Measurements from ENCODE around the gene MACROH2A1.
"Not testable (repeated sequence)": the region's sequence is repeated elsewhere in the genome, so short reads cannot be mapped to it uniquely, and the experiment has no call there.

Gene MACROH2A1

DNA sequence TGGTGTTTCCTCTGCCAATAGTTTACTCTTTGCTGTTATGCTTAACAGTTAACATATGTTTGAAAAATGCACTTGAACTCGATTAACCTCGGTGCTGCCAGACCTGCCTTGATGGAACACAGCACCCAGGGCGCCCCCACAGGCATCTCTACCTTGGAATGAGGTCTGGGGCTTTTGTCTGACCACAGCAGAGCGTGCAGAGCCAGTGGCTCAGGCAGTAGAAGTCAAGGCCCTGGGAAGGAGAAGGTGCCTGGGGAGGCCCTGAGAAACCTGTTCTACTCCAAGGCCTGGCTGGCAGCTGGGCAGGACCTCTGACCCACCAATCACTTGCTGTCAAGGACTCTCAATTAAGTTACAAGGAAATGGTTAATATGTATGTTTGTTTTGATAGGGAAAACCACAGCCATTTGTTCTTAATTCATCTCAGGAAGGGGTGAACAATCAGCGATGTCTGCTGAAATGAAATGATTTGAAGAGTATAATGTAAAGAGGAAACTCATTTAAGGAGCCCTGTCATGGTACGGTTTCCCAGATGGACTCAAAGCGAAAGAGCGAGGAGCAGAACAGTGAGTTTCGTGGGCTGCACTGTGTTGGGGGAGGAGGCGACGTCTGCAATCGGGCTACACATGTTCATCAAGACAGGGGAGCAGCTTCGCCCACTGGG, 21.9 kb downstream of the MACROH2A1 start:
- no peak for DNase-seq

- DNase-seq = no peak
Measured at GRCh38 chr5:135375040-135375793, 23.8 kb downstream of the MACROH2A1 start.

DNA sequence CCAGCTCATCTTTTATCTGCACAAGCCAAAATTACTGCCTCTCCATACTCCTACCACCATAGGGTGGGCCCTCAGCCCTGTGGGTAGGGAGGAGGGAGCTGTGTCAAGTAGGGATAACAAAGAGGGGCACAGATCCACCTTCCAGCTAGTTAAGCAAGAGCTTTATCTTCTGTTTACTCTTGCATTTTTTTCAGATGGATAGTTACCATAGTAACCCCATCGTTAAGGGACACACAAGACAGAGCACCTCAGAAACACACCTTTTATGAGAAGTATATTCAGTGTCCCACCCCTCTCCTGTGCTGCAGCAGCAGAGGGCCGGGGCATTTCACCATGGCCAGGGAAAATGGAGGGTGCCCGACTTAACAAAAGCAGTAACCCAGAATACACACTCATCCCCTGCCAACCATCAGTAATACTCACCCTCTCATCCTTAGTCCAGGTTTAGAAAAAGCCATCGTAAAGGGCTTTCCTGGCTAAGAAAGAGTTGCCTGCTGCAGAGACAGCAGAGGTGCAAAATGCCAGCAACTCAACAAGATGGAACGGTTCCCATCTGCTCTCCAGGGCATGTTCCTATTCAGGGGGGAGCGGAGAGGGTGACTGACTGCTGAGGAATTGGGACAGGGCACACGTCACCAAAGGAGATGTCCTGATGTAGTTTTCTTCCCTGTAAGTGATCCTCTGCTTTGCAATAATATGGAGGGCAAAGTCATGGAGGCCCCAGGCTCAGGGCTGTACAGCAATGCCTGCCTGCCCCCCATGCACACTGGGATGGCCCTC, 25.1 kb downstream of the MACROH2A1 start:
- no peak for DNase-seq

DNA sequence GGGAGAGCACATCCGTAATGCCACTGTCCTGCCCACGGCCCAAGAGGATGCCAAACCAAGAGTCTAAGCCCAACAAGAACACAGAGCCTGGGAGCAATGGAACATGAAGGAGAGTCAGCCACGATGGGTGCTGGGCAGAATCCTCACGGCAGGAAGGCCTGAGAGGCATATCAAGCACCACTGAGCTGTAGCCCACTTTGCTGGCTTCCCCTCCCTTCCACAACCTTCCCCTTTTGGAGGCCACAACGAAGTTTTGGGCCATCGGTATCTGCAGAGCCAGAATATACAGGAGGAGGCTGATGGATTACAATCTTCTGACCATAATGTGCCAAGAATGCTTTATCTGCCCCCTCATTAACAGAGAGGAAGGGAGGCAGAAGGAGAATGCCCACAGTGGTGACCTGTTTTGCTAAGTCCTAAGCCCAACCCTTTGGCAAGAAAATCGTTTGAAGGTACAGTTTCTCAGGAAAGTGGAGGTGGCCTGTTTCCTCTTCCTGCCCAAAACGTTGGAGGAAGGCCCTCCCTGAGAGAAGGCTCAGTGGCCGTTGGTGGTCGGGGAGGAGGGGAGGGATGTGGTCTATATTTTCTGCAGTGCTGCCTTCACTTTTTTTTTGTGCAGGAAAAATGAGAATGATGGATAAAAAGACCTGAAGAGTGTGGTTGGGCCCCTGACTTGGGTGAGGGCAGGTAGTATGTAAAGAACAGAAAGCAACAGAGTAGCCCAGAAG, 26.2 kb downstream of the MACROH2A1 start:
- DNase-seq = no peak

DNA sequence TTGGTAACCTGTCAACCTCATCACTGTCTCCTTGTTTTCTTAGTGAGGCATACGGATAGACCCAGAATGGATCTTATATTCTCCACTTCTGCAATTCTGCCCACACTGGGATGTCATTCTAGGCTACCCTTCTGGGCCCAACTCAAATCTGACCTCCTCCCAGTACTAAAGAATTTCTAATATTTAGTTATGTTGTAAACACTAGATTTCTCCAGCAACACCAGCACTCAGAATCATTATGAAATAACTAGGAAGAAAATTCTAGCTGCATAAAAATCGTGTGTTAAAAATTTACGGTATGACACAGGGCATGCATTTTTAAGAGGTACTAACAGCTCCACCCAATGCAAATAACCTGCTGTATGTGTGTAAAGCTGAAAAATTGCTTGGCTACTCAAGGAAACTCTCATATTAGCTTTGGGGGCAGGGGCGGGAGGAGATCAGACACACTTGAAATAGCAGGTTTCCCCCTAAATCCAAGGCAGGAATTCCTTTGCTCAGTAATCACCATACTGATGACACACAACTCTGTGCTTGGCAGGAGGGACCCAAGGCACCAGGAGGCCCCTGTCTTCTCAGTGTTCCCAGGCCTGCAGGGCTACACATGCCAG, 27.3 kb downstream of the MACROH2A1 start:
- DNase-seq = no peak

- DNase-seq = no peak
Measured at GRCh38 chr5:135369952-135370351, 29.1 kb downstream of the MACROH2A1 start.

DNA sequence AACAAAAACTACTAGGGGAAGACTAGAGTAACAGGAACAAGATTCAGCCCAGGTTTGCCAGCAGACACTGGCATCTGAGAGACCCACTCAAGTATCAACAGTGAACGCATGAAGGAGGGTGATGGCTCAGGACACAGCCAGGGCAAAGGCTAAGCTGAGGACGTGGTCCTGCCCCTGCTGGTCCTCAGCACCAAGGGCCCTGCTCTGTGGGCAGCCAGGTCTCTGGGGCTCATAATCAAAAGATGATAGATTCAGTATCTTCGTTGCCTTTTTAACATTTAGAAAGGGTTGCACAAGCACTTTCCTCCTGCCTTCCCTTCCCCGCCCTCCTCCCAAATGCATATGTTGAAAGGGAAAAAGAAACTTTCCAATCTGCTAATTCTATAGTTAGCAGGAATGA, 31.5 kb downstream of the MACROH2A1 start:
- DNase-seq = no peak

- no peak for DNase-seq
Measured at GRCh38 chr5:135367076-135367475, 32.0 kb downstream of the MACROH2A1 start.

DNA sequence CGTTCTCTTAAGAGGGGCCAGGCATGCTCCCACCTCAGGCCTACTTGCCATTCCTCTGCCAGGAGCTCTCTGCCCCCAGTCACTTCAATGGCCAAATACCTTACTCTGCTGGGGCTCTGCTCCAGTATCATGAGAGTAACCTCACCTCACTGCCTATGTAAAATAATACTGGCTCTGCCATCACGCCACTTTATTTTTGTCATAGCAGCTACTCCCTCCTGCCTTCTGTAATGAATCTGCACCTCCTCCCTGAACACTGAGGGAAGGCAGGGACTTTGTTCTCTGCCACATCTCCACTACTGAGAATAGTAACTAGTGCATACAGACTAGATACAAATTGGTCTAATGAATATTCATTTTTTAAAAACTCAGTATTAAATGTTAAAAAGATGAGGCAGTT, 33.8 kb downstream of the MACROH2A1 start:
- no peak for DNase-seq

GRCh38 chr5:135364421-135365262, 34.4 kb downstream of the MACROH2A1 start:
- DNase-seq = no peak

DNA sequence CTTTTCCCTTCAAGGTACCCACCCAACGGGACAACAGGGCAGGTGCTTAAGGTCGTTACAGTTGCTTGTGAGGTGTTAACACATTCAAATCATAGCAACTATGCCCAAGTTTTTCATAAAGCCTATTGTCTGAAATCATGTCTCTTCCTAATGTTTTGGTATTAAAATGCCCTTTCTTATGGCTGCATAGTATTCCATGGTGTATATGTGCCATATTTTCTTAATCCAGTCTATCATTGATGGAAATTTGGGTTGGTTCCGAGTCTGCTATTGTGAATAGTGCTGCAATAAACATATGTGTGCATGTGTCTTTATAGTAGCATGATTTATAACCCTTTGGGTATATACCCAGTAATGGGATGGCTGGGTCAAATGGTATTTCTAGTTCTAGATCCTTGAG, 35.7 kb downstream of the MACROH2A1 start:
- DNase-seq = not testable (repeated sequence)

- no peak for DNase-seq
Measured at GRCh38 chr5:135362102-135362501, 36.9 kb downstream of the MACROH2A1 start.

GRCh38 chr5:135360278-135361274, 38.5 kb downstream of the MACROH2A1 start:
- DNase-seq = no peak

GRCh38 chr5:135359374-135360165, 39.5 kb downstream of the MACROH2A1 start:
- DNase-seq = no peak

GRCh38 chr5:135357685-135358084, 41.3 kb downstream of the MACROH2A1 start:
- DNase-seq = no peak

GRCh38 chr5:135356522-135357318, 42.3 kb downstream of the MACROH2A1 start:
- DNase-seq = no peak

DNA sequence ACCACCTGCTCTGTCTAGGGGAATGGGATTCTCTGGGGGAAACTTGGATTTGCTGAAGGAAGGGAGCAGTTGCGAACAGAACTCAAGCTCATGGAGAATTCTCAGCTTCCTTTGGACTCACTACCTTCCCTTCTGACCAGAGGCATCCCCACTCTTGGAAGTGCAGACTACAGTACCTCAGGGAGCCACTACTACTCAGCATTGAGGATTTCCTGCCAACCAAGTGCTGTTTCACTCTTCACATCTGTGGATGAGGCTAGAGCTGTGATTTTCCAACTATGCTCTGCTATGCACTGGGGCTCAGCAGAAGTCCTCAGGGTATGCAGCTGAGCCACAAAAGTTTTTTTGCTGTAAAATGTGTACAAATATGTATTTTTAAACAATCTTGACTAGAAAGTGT, 43.9 kb downstream of the MACROH2A1 start:
- no peak for DNase-seq

- DNase-seq = peak in 1 of 2 experiments; percentile 11
Measured at GRCh38 chr5:135353952-135354721, 44.9 kb downstream of the MACROH2A1 start.
